HG03432 (cell line): Measurements from ENCODE around the gene CASP6.

ENCODE experiments used
- ATAC-seq: cut with Tn5 transposase; IDR thresholded peaks from one replicate; pipeline ENCODE4 v1.9.1; 2021; ENCODE audit warnings: mild to moderate bottlenecking, moderate library complexity; ENCODE audit not compliant: unreplicated experiment

CASP6 gene

GRCh38 chr4:109702950-109703663 is at the start of gene CASP6:
Gene CASP6, minus strand, starts transcription at chr4:109703445. Its CDS starts 50 bp downstream, at chr4:109703395.
- peak; percentile 81 for ATAC-seq

- no peak for ATAC-seq
Measured at GRCh38 chr4:109752525-109752924, 49.3 kb upstream of the CASP6 start.

- ATAC-seq: no peak
Measured at GRCh38 chr4:109751852-109752251, 48.6 kb upstream of the CASP6 start.

- ATAC-seq: no peak
Measured at GRCh38 chr4:109750652-109751244, 47.5 kb upstream of the CASP6 start.

GRCh38 chr4:109749388-109750082 is 46.3 kb upstream of the CASP6 start:
- no peak for ATAC-seq

- no peak for ATAC-seq
Measured at GRCh38 chr4:109748114-109748513, 44.9 kb upstream of the CASP6 start.

GRCh38 chr4:109746728-109747127 is 43.5 kb upstream of the CASP6 start:
- ATAC-seq: no peak

GRCh38 chr4:109745830-109746229 is 42.6 kb upstream of the CASP6 start:
- ATAC-seq: no peak

- no peak for ATAC-seq
Measured at GRCh38 chr4:109739547-109739946, 36.3 kb upstream of the CASP6 start.

GRCh38 chr4:109738104-109738872 is 35.0 kb upstream of the CASP6 start:
- ATAC-seq: no peak

GRCh38 chr4:109735566-109736365 is 32.5 kb upstream of the CASP6 start:
- no peak for ATAC-seq

GRCh38 chr4:109733728-109734127 is 30.5 kb upstream of the CASP6 start:
- ATAC-seq: no peak

- ATAC-seq: no peak
Measured at GRCh38 chr4:109730619-109731545, 27.6 kb upstream of the CASP6 start.

- ATAC-seq: peak; percentile 89
Measured at GRCh38 chr4:109729718-109730618, 26.7 kb upstream of the CASP6 start, which contains the start of gene PLA2G12A. Gene PLA2G12A, minus strand, starts transcription at chr4:109730070. Its CDS starts 261 bp downstream, at chr4:109729809.

GRCh38 chr4:109729117-109729717 is 26.0 kb upstream of the CASP6 start:
- no peak for ATAC-seq

GRCh38 chr4:109728385-109728784 is 25.1 kb upstream of the CASP6 start:
- ATAC-seq: no peak

GRCh38 chr4:109723110-109723509 is 19.9 kb upstream of the CASP6 start:
- ATAC-seq: no peak

GRCh38 chr4:109722357-109722756 is 19.1 kb upstream of the CASP6 start:
- no peak for ATAC-seq
